BE2C (cell line): Measurements from ENCODE around the gene ASB4.

Source experiments
- DNase-seq: peaks from one replicate; pipeline ENCODE4 v3.0.0-alpha.2; 2020
- H3K27me3 ChIP-seq: fragments of 250-450 bp; sonication (Bioruptor Pico); 2 replicates; pipeline ENCODE4 v1.5.1; 2020; ENCODE audit warnings: mild to moderate bottlenecking
- H3K36me3 ChIP-seq: fragments of 250-450 bp; sonication (Bioruptor Pico); 2 replicates; pipeline ENCODE4 v1.5.1; 2020; ENCODE audit warnings: mild to moderate bottlenecking
- H3K4me1 ChIP-seq: fragments of 250-450 bp; sonication (Bioruptor Pico); 2 replicates; pipeline ENCODE4 v1.5.1; 2020
- H3K4me3 ChIP-seq: 2 replicates; pipeline ENCODE4 v1.5.1; 2011; ENCODE audit warnings: low read depth, low read length
- H3K9me3 ChIP-seq: fragments of 250-450 bp; sonication (Bioruptor Pico); 2 replicates; pipeline ENCODE4 v1.5.1; 2020
- TF ChIP-seq, protein P1 (sequence below): IDR thresholded peaks from 2 replicates; pipeline ENCODE4 v1.5.1; 2012; ENCODE audit warnings: mild to moderate bottlenecking, low read depth, low read length

ASB4 gene

DNA sequence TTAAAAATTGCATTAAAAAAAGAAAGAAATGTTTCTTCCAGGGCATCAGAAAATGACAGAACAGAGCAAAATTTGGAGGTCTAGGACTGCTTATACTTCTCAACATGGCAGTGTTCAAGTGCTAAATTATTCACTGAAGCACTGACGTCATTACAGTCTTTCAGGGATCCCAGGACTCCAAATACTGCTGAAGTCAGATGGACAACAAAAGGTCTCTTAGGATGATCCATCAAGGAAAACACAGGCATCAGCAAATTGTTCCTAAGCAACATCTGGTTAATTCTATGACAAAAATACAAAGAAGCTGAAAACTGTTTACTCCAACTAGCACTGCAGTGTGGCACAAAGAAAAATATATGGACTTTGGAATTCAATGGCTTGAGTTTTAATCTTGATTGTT, 58.4 kb downstream of the ASB4 start:
- Histone ChIP-seq H3K9me3 (no peaks in the 10 kb centered on the region), H3K36me3 (no peaks in the 10 kb centered on the region), H3K4me1 (no peaks in the 10 kb centered on the region), H3K4me3 (no peak overlapping the region), H3K27me3 (peaks cover 27% of the 10 kb centered on the region)
- DNase-seq = no peak
- TF ChIP-seq, protein P1, sequence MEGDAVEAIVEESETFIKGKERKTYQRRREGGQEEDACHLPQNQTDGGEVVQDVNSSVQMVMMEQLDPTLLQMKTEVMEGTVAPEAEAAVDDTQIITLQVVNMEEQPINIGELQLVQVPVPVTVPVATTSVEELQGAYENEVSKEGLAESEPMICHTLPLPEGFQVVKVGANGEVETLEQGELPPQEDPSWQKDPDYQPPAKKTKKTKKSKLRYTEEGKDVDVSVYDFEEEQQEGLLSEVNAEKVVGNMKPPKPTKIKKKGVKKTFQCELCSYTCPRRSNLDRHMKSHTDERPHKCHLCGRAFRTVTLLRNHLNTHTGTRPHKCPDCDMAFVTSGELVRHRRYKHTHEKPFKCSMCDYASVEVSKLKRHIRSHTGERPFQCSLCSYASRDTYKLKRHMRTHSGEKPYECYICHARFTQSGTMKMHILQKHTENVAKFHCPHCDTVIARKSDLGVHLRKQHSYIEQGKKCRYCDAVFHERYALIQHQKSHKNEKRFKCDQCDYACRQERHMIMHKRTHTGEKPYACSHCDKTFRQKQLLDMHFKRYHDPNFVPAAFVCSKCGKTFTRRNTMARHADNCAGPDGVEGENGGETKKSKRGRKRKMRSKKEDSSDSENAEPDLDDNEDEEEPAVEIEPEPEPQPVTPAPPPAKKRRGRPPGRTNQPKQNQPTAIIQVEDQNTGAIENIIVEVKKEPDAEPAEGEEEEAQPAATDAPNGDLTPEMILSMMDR = no peak

DNA sequence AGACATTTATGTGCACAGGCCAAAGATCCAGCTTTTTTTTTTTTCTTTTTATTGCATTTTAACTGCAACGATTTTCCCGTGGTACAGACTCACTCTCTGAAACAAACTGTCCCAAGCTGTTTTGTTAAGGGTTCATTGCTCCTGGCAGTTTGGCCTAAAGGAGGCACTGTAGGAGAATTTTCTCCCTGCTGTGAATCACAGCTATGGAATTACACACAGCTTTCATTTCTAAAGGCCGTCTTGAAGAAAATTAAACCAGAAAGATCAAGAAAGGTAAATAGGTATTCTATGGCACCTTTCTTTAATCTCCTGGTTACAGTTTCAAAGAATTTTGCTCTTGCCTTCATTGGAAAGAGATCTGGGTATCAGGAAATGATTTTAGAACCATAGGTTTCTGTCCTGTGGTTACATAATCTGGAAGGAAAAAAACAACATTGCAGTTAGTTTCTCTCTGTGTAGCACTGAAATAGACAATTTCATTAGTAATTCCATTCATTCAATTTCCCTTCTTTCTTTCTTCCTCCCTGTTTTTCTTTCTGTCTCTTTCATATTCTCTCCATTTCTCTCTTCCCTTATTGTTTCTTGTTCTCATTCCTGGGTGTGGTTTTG, 59.4 kb downstream of the ASB4 start:
- Histone ChIP-seq H3K4me3 (no peak overlapping the region), H3K27me3 (peaks cover 27% of the 10 kb centered on the region), H3K4me1 (no peaks in the 10 kb centered on the region), H3K9me3 (no peaks in the 10 kb centered on the region), H3K36me3 (no peaks in the 10 kb centered on the region)
- TF ChIP-seq, protein P1 = peak; percentile 53
- no peak for DNase-seq

DNA sequence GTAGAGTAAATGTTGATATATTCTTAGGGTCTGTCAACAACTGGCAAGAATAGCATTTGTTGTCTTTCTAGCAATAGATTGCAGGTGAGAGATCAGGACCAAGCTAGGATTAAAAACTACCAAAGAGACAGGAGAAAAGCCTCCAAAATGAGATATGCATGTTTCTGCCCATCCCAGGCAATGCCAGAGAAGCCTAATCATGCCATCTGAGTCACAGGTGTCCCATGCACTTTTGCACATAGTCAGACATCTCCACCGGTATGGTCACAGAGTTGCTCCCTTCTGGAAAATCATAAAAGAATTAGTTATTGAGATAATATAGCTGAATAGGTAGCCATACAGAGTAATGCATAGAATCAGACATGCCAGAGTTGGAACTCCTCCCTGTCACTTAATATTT, 59.9 kb downstream of the ASB4 start:
- DNase-seq = no peak
- TF ChIP-seq, protein P1 = no peak
- Histone ChIP-seq H3K36me3 (no peaks in the 10 kb centered on the region), H3K4me3 (no peak overlapping the region), H3K27me3 (peaks cover 25% of the 10 kb centered on the region), H3K9me3 (no peaks in the 10 kb centered on the region), H3K4me1 (no peaks in the 10 kb centered on the region)

DNA sequence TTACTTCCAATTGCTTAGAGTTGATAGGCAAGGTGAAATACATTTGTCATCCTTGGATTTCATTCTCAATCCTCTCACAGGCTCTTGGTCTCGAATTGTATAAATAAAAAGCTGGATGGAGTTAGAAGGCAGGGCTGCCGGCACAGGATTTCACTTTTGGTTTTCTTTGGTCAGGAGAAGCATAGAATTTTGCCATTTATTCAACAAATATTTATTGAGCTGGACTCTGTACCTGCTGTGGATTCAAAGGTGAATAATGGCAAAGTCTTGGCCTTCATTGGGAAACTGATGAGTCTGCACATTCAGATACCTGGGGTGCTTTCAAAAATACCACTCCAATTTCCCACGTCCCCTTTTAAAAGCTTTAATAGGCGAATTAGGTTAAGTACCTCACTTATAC, 60.9 kb downstream of the ASB4 start:
- no peak overlapping the region for H3K4me3 ChIP-seq
- peaks cover 21% of the 10 kb centered on the region for H3K27me3 ChIP-seq
- no peak for DNase-seq
- H3K9me3 ChIP-seq = no peaks in the 10 kb centered on the region
- H3K4me1 ChIP-seq = no peaks in the 10 kb centered on the region
- no peaks in the 10 kb centered on the region for H3K36me3 ChIP-seq
- TF ChIP-seq, protein P1 = no peak

DNA sequence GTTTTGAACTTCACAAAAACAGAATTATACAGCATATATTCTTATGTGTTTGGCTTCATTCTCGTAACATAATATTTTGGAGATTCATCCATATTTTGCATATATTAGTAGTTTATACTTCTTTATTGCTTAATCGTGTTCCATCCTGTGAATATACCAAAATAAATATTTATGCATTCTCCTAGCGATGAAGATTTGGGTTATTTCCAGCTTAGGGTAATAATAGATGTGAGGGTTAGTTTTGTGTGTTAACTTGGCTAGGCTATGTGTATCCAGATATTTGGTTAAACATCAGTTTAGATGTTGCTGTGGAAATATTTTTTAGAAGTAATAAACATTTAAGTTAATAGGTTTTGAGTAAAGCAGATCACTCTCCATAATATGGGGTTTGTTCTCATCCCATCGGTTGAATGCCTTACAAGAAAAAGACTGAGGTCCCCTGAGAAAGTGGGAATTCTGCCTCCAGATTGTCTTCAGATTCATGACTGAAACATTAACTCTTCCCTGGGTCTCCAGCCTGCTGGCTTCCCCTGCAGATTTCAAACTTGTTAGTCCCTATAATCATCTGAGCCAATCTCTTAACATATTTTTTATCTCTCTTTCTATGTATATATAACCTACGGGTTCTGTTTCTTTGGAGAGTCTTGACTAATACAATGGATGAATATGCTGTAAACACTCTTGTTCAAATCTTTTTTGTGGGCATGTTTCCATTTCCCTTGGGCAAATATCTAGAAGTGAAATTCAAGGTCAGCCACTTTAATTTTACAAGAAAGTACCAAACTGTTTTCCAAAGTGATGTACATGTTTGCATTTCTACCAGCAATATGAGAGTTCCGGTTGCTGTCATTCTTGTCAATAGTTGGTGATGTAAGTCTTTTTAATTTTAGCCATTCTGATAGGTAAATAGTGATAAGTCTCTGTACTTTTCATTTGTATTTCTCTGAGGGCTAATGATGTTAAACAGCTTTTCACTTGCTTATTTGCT, 61.9 kb downstream of the ASB4 start:
- DNase-seq = no peak
- H3K27me3 ChIP-seq = peaks cover 15% of the 10 kb centered on the region
- TF ChIP-seq, protein P1 = no peak
- H3K36me3 ChIP-seq = no peaks in the 10 kb centered on the region
- H3K4me3 ChIP-seq = no peak overlapping the region
- no peaks in the 10 kb centered on the region for H3K4me1 ChIP-seq
- H3K9me3 ChIP-seq = no peaks in the 10 kb centered on the region
